GM19193 (cell line): Measurements from ENCODE around the gene DLGAP4.

Source experiments
- POLR2A ChIP-seq: IDR thresholded peaks from 4 replicates; pipeline ENCODE4 v1.6.1; 2011; ENCODE audit not compliant: insufficient read depth, insufficient read length; ENCODE audit errors: extremely low read depth

DLGAP4 gene

DNA sequence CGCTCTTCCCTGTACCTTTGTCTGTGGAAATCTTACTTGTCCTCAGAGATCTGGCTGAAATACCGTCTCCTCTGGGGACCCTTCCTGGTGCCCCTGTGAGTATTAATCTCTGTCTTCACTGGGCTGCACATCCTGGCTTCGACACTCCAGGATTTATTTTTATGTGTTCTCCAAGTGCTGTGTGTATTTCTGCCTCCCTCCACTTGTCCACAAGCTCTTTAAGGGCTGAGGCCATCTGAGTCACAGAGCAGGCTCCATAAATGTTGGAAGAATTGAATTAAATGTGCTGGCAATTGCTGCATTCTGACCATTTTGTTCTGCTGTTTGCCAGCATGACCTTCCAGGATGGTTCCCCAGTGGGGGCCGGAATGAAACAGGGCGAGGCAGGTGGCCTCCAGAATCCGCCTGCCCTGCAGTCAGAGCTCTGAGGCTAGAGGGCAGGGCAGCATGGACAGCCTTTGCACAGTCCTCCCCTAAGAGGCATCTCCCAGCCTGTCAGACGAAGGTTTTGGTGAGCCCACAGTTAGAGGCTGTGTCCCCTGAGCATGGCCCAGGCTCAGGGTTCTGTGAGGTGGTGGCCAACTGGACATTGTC lies 105.8 kb downstream of the DLGAP4 start:
- TF ChIP-seq POLR2A, result no peak

DNA sequence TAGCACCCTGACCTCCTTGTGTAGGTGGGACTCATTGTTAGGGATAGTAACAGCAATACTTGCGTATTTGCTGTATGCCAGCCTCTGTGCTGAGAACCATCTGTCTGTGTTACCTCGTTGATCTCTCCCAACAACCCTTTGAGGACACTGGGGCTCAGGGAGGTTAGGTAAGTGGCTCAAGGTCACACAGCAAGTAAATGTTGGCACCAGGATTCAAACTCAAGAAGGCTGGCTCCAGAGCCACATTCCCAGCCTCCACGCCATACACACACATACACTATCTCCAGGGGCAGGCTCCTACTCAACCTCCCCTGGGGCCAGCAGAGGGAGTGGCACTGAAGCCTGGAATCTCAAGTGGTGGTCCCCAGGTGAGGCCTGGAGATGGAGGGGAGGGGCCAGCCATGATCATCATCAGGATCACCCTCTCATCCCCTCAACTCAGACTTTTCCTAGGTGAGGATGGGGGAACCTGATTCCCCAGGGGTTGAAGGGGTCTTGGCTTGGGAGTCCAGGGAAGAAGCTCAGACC lies 109.4 kb downstream of the DLGAP4 start:
- TF ChIP-seq POLR2A, result no peak

DNA sequence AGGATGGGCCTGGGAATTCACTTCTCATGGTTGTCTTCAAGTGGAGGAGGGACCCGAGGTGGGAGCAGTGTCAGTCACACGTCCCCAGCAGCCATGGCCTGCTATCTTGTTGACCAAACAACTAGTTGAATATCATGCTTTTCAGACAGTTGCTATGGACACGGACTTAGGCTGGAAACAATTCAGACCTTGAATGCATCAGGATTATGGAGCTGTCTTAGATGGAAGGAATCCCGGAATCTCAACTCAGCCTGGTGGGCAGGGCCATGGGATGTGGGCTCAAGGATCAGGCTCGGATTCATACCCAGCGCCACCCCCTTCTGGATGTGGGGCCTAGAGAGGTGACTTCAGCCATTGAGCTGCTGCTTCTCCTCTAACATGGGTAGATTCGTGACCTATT lies 112.6 kb downstream of the DLGAP4 start:
- no peak for TF ChIP-seq POLR2A

DNA sequence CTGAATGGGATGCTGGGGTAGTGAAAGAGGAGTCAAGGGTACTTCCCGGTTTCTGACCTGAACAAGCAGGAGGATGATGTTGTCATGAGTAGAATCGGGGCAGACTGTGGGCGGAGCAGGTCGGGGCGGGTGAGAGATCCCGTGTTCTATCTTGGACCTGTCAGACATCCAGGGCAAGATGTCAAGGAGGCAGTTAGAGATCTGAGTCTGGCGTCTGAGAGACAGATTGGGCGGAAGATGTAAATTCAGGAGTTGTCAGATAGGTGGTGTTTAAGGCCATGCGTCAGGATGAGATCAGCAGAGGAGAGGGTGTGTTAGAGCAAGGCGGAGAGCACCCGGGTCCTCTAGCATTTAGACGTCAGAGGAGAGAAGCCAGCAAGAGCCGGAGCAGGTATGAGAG lies 115.5 kb downstream of the DLGAP4 start:
- TF ChIP-seq POLR2A, result no peak

DNA sequence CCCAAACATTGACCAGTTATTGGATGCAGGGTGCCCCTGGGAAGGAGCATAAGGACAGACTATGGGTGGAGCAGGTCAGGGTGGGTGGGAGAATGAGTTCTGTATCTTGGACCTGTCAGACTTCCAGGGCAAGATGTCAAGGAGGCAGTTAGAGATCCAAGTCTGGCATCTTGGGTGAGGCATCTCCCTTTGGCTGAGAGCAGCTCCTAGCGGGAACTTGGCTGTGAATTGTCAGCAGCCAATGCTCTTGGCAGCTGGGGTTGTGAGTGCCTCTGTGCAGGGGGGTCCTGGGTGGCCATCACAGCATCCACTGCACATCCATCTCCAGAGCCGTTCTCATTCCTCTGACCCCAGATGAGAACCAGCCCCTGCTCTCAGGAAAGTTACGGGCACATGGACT lies 118.2 kb downstream of the DLGAP4 start:
- no peak for TF ChIP-seq POLR2A

DNA sequence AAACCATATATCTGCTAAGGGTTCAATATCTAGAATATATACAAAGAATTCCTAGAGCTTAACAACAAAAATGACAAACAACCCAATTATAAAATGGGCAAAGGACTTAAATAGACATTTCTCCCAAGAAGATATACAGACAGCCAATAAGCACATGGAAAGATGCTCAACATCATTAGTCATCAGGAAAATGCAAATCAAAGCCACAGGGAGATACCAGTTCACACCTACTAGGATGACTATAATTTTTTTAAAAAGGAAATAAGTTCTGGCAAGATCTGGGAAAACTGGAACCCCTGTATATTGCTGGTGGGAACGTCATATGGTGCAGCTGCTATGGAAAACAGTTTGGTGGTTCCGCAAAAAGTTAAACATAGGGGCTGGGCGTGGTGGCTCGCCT lies 119.0 kb downstream of the DLGAP4 start:
- no peak for TF ChIP-seq POLR2A

DNA sequence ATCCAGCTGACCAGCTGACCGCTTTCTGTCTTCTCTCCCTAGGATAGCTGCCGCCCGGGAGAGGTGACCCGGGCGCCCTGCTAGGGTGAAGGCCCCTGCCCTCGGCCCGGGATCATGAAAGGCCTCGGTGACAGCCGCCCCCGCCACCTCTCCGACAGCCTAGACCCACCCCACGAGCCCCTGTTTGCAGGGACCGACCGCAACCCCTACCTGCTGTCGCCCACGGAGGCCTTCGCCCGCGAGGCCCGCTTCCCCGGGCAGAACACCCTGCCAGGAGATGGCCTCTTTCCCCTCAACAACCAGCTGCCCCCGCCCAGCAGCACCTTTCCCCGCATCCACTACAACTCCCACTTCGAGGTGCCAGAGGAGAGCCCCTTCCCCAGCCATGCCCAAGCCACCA lies 125.5 kb downstream of the DLGAP4 start:
- TF ChIP-seq POLR2A, result no peak

DNA sequence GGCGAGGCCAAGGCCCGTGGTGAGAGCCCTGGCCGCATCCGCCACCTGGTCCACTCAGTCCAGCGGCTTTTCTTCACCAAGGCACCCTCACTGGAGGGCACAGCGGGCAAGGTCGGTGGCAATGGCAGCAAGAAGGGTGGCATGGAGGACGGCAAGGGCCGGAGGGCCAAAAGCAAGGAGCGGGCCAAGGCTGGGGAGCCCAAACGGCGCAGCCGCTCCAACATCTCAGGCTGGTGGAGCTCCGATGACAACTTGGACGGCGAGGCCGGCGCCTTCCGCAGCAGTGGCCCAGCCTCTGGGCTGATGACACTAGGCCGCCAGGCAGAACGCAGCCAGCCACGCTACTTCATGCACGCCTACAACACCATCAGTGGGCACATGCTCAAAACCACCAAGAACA lies 126.0 kb downstream of the DLGAP4 start:
- no peak for TF ChIP-seq POLR2A

DNA sequence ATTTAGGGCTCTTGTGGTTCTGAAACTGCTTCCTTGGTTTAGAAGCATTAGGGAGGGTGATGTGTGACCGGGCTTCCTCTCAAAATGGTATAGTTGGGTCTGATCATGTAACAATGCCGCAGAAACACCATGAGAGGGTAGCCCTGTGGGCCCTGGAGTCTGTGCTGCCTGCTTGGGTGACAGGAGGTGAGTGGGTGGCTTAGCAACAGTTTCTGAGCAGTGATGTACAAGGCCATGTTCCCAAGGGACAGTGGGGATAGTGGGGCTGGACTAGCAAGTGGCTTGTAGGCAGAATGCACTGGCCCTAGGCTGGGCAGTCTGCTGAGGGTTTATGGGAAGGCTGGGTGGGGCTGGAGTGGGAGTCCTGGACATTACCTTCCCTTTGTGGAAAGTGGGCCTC lies 128.2 kb downstream of the DLGAP4 start:
- no peak for TF ChIP-seq POLR2A

DNA sequence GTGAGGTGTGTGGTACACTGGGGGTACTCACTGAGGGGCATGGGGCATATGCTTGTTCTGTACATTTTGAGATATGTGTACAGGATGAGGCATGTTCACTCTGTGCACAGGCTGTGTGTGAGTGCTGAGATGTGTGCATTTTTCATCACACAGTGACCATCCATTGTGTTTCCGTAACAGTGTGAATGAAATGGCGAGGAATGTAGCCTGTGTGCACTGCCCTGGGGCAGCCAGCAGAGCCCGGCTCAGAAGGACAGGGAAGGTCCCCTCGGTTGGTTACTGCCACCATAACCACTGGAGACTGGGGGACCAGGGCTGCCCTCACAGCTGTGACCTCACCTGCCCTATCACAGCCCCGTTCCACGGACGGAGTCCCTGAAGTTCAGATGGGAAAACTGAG lies 129.0 kb downstream of the DLGAP4 start:
- no peak for TF ChIP-seq POLR2A

DNA sequence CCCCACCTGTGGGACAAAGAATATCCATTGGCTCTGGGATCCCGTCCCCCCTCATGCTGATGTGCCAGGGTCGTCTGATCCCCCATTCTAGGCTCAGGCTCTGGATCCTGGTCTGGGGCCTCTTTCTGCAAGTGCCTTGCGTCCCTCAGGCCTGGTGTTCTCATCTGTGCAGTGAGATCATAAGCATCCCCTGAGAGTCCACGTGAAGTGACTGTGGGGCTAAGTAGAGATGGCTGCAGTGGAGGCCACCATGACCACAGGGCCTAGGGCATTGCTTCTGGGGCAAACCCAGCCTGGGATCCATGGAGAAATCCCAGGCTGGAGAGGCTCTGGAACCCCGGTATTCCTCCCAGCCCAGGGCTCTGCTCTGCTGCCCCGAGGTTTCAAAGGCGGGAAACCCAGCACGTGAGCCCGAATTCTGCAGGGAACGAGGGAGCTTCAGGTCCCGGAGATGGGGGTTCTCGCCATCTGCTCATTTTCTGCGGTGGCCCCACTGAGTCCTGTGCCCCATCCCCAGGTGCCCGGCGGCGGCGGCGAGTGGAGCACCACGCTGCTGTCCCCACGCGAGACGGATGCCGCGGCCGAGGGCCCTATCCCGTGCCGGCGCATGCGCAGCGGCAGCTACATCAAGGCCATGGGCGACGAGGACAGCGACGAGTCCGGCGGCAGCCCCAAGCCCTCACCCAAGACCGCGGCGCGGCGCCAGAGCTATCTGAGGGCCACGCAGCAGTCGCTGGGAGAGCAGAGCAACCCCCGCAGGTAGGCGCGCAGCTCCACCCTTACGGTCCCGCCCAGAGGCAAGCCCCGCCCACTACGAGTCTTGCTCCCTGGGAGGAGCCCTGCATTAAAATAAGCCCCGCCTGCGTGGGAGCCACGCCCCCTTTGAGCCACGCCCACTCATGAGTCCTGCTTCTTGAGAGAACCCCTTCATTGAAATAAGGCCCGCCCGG lies 129.7 kb downstream of the DLGAP4 start:
- TF ChIP-seq POLR2A, result no peak

DNA sequence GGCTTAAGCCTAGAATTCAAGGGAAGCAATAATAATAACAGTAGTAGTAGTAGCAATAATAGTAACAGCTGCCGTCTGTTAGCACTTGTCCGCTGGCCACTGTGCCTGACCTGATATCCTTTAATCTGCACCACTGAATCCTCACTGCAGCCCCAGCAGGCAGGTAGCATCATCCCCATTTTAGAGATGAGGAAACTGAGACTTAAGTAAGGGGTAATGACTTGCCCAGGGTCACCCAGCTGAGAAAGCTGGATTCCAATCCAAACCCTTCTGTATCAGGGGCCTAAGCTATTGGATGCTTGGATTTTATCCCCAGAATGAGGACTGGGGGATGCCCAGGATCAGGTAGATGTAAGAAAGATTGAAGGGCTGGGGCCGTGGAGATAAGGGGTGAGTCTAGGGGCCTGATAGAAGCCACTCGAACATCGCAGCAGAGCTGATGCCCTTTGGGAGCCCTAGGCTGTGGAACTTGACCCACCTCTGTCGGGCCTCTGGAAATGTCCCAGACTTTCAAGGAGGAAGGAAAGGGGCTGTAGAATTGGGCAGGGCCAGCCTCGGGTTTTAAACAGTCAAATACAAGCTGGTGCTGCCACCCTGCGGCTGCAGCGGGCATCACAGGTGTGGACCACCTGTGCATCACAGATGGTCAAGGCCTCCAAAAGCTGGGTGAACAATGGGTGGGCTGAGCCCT lies 133.0 kb downstream of the DLGAP4 start:
- no peak for TF ChIP-seq POLR2A

DNA sequence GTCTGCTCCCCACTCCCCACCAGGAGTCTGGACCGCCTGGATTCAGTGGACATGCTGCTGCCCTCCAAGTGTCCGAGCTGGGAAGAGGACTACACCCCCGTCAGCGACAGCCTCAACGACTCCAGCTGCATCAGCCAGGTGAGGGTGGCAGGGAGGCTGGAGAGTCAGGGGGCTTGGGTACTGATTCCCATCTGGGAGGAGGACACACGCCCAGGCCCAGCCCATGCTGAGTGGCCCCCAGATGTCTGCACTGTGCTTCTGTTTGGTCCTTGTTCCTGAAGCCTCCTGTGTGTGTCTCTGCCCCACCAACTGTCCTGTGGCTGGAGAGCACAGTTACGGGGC lies 133.6 kb downstream of the DLGAP4 start:
- TF ChIP-seq POLR2A, result no peak

DNA sequence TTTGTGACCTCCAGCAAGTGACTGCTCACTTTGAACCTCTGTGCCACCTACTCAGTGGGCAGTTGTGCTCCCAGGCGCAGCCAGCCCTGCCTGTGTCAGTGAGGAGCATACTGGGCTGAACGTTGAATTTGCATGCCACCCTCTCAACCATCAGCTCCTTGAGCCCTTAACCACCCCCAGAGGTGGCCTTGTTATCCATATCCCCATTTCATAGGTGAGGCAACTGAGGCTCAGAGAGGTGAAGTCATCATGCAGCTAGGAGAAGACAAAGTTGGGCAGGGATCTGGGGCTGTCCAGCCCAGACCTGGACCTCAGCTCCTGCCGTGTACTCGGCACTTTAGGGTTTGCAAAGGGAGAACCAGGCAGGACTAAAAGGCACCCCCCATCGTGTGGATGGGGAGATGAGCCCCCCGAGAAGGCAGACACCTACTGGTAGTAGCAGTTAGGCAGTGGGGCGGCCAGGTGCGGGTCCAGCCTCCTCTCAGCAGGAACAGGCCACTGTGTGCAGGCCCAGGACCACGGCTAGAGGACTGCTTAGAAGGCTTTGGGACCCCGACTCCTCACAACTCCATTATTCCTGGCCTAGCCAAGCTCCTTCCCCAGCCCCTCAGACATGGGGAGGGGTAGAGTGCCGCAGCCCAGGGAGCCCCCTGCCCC lies 134.4 kb downstream of the DLGAP4 start:
- no peak for TF ChIP-seq POLR2A

DNA sequence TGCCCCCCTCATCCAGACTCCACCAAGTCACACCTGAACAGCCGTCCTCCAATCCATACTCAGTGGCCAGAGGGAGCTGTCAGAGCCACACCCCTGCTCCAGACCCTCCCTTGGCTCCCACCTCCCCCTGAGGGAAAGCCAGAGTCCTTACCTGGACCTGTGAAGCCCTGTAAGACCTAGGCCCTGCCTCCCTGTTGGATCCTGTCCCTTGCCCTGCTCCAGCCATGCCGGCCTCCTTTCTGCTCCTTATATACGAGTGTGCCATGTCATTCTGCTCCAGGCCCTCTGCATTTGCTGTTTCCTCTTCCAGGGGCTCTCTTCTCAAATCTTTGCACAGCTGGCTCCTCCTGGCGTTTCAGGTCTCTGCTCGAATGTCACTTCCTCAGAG lies 134.9 kb downstream of the DLGAP4 start:
- no peak for TF ChIP-seq POLR2A
